Measurements from ENCODE around the gene LGALS14.

The LGALS14 gene

GRCh38 chr19:39729594-39729993 lies 25.3 kb downstream of the LGALS14 start:
- Histone ChIP-seq H3K9me3 (ENCODE audit: insufficient read depth, low read length, severe bottlenecking) (no peaks in the 10 kb centered on the region), H3K9ac (ENCODE audit: low read depth, low read length) (no peak overlapping the region), H3K4me1 (ENCODE audit: insufficient read depth, low read length) (no peaks in the 10 kb centered on the region), H3K79me2 (ENCODE audit: insufficient read depth, low read length) (no peaks in the 10 kb centered on the region), H2AFZ (ENCODE audit: low read depth, low read length) (no peak overlapping the region), H3K4me3 (ENCODE audit: low read depth in 1 of 2, low read length in 2 of 2) (no peak overlapping the region), H4K20me1 (ENCODE audit: insufficient read depth, low read length) (no peaks in the 10 kb centered on the region), H3K4me2 (ENCODE audit: insufficient read depth, low read length) (no peak overlapping the region), H3K27ac (ENCODE audit: low read length) (no peak overlapping the region), H3K27me3 (ENCODE audit: insufficient read depth, low read length, poor library complexity) (peaks cover 16% of the 10 kb centered on the region), H3K36me3 (ENCODE audit: insufficient read depth, low read length) (no peaks in the 10 kb centered on the region)
- DNase-seq (no peak), ATAC-seq (ENCODE audit: insufficient read depth, low read depth) (no peak)
- no peak for TF ChIP-seq EZH2 (IDR thresholded peaks at IDR 0.05; ENCODE audit: borderline replicate concordance, low read depth, low read length, severe bottlenecking)
- no peak for TF ChIP-seq CTCF (IDR thresholded peaks at IDR 0.05; ENCODE audit: borderline replicate concordance, extremely low read depth, low read length, poor library complexity, severe bottlenecking)

GRCh38 chr19:39731685-39732084 lies 27.4 kb downstream of the LGALS14 start:
- Histone ChIP-seq H3K4me2 (ENCODE audit: insufficient read depth, low read length) (no peak overlapping the region), H3K27me3 (ENCODE audit: insufficient read depth, low read length, poor library complexity) (peaks cover 9% of the 10 kb centered on the region), H4K20me1 (ENCODE audit: insufficient read depth, low read length) (no peaks in the 10 kb centered on the region), H3K4me1 (ENCODE audit: insufficient read depth, low read length) (no peaks in the 10 kb centered on the region), H3K9me3 (ENCODE audit: insufficient read depth, low read length, severe bottlenecking) (no peaks in the 10 kb centered on the region), H3K27ac (ENCODE audit: low read length) (no peak overlapping the region), H3K4me3 (ENCODE audit: low read depth in 1 of 2, low read length in 2 of 2) (no peak overlapping the region), H2AFZ (ENCODE audit: low read depth, low read length) (no peak overlapping the region), H3K79me2 (ENCODE audit: insufficient read depth, low read length) (no peaks in the 10 kb centered on the region), H3K9ac (ENCODE audit: low read depth, low read length) (no peak overlapping the region), H3K36me3 (ENCODE audit: insufficient read depth, low read length) (no peaks in the 10 kb centered on the region)
- no peak for DNase-seq
- no peak for ATAC-seq (ENCODE audit: insufficient read depth, low read depth)
- TF ChIP-seq CTCF (IDR thresholded peaks at IDR 0.05; ENCODE audit: borderline replicate concordance, extremely low read depth, low read length, poor library complexity, severe bottlenecking) (no peak), EZH2 (IDR thresholded peaks at IDR 0.05; ENCODE audit: borderline replicate concordance, low read depth, low read length, severe bottlenecking) (no peak)

- no peaks in the 10 kb centered on the region for H3K4me1 ChIP-seq (ENCODE audit: insufficient read depth, low read length)
- H3K4me3 ChIP-seq (ENCODE audit: low read depth in 1 of 2, low read length in 2 of 2): no peak overlapping the region
- H3K27me3 ChIP-seq (ENCODE audit: insufficient read depth, low read length, poor library complexity): peaks cover 17% of the 10 kb centered on the region
Measured at GRCh38 chr19:39733841-39734240, 29.6 kb downstream of the LGALS14 start.

More at GRCh38 chr19:39733841-39734240, 29.6 kb downstream of the LGALS14 start:
- no peak overlapping the region for H3K27ac ChIP-seq (ENCODE audit: low read length)
- no peaks in the 10 kb centered on the region for H3K79me2 ChIP-seq (ENCODE audit: insufficient read depth, low read length)
- H3K4me2 ChIP-seq (ENCODE audit: insufficient read depth, low read length): no peak overlapping the region
- H2AFZ ChIP-seq (ENCODE audit: low read depth, low read length): no peak overlapping the region
- ATAC-seq (ENCODE audit: insufficient read depth, low read depth) (no peak), DNase-seq (no peak)
- H3K9ac ChIP-seq (ENCODE audit: low read depth, low read length): no peak overlapping the region
- TF ChIP-seq EZH2 (IDR thresholded peaks at IDR 0.05; ENCODE audit: borderline replicate concordance, low read depth, low read length, severe bottlenecking): no peak
- TF ChIP-seq CTCF (IDR thresholded peaks at IDR 0.05; ENCODE audit: borderline replicate concordance, extremely low read depth, low read length, poor library complexity, severe bottlenecking): no peak
- H4K20me1 ChIP-seq (ENCODE audit: insufficient read depth, low read length): no peaks in the 10 kb centered on the region
- no peaks in the 10 kb centered on the region for H3K36me3 ChIP-seq (ENCODE audit: insufficient read depth, low read length)
- no peaks in the 10 kb centered on the region for H3K9me3 ChIP-seq (ENCODE audit: insufficient read depth, low read length, severe bottlenecking)
